Stomach (tissue), 4 donors: ENCODE measurements around the gene HMOX2.

Experiments used
- POLR2AphosphoS5 ChIP-seq, 3 donors: sonication (generic); formaldehyde crosslinking; IDR thresholded peaks; one replicate each; pipeline ENCODE4 v1.6.1; 2016; ENCODE audit warnings: antibody characterized with exemption in 3 of 3
- TF ChIP-seq, protein P1 (sequence below), 7 experiments: fragments of 450-650 bp in 4 of 7; fragments of 200-600 bp in 3 of 7; sonication (generic) in 3 of 7; IDR thresholded peaks; one replicate each; pipeline ENCODE4 v1.5.1; 2016 to 2019; ENCODE audit warnings: antibody characterized with exemption in 7 of 7, control low read depth in 2 of 7, mild to moderate bottlenecking in 1 of 7

DNA sequence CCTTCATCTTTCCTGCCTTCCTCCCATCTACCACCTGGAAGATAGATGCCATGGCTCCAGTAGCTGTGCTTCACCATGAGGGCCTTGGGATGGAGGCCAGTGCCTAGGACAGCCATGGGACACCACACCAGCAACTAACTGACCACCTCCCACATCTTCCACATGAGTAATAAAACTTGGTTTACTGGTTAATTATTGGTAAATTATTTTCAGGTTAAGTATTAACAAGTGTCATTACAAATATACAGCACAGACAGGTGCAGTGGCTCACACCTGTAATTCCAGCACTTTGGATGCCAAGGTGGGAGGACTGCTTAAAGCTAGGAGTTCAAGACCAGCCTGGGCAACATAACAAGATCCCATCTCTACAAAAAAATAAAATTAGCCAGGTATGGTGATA lies 48.4 kb downstream of the HMOX2 start:
- TF ChIP-seq, protein P1, sequence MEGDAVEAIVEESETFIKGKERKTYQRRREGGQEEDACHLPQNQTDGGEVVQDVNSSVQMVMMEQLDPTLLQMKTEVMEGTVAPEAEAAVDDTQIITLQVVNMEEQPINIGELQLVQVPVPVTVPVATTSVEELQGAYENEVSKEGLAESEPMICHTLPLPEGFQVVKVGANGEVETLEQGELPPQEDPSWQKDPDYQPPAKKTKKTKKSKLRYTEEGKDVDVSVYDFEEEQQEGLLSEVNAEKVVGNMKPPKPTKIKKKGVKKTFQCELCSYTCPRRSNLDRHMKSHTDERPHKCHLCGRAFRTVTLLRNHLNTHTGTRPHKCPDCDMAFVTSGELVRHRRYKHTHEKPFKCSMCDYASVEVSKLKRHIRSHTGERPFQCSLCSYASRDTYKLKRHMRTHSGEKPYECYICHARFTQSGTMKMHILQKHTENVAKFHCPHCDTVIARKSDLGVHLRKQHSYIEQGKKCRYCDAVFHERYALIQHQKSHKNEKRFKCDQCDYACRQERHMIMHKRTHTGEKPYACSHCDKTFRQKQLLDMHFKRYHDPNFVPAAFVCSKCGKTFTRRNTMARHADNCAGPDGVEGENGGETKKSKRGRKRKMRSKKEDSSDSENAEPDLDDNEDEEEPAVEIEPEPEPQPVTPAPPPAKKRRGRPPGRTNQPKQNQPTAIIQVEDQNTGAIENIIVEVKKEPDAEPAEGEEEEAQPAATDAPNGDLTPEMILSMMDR (IDR thresholded peaks at IDR 0.05), result no peak
- TF ChIP-seq POLR2AphosphoS5 (IDR thresholded peaks at IDR 0.05), result no peak
